ENCODE data around the gene THAP3.

THAP3 gene

DNA sequence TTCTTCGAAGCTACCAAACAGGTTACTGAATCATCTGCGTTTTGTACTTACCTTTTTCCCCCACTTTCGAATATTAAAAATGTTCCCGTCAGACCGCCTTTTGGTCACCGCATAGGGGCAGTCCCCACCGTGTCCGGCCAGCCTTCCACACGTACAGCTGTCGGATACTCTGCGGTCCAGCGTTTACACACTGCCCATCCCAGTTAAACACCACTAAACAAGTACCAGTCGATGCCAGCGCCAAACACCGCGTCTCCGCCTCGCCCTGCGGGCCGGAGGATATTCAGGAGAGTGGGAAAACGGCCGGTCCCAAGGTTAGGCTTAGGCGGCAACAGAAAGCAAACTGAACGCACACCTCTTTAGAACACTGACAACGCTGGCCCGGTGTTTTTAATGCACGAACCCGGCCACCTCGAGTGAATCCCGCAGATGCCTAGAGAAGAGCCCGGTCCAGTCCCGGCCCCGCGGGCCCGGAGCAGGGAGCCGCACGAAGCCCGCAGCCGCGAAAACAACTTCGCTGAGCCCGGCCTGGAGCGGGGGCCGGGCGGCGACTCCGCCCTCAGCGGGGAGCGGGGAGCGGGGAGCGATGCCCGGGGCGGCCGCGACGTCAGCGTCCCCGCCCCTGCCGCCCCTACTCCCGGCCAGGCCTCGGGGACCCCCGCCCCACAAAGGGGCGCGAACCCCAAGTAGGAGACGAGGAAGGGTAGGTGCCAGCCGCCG lies 11.9 kb upstream of the THAP3 start:
- no peak for DNase-seq (ENCODE audit: low read depth)

DNA sequence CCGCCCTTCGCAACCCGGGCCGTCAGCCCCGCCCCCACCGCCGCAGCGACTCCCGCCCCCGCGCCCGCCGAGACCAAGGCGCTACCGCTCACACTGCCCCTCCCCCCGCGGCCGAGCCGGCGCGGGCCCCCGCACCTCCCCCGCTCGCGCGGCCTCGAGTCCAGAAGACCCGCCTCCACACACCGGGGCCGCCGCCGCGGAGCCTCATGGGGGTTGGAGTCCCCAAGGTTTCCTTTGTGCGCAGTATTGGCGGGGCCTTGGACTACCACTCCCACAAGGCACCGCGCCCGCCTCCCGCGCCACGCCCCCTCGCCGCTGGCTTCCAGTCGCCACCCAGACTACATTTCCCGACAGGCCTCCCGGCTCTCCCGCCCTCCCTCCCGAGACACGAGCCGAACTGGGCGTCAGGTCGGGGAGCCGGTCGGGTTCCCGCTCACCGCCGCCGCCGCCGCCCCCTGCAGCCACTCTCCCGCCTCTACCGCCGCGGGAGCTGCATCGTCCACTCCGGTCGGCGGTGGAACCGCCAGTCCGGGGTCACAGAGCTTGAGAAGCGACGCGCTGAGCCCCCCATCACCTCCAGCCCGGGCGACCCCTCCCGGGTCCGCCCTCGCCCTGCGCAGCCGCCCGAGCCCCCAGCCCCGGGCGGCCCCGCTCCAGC lies 11.2 kb upstream of the THAP3 start, which contains the start of gene PHF13:
Gene PHF13 (plus strand): TSS at position 371 of the 658 bp plus-strand sequence. CDS start 336 bp downstream, outside the sequence.
- DNase-seq (ENCODE audit: low read depth), result peak; percentile 98

DNA sequence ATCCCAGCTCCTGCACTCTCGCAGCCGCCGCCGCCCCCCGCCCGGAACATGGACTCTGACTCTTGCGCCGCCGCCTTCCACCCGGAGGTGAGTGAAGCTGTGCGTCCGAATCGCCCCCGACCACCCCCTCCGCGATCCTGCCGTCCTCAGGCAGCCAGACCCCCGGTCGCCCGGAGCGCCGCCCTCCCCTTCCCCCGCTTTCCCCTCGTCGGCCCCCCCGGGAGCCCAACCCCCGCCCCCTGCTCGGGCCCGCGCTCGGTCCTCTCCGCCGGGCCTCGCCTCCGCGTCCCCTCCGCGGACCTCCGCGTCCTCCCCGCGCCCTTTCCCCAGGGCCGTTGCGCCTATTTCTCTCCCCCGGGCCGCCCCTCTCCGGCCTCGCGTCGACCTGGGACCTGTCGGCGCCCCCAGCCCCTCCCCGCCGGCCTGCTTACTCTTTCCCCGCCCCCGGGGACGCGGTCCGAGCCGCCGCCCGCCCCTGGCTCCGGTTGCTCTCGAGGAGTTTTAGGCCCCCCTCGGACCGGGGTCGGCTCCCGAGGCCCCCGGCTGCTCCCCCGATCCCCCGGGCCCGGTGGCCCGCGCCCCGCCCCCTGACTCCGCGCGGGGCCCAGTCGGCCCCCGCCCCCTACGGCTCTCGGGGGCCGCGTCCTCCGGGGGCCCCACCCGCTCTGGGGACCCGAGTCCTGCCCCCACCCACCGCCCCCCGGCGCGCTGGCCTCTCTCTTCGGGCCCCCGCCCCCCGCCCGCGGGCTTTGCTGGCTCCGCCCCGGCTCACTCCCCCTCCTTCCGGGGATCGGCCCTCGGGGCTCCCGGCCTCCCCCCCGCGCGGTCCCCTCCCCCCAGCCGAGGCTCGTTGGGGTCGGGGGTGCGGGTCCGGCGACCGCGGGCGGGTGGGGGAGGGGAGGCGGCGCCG lies 10.4 kb upstream of the THAP3 start:
- no peak for DNase-seq (ENCODE audit: low read depth)

DNA sequence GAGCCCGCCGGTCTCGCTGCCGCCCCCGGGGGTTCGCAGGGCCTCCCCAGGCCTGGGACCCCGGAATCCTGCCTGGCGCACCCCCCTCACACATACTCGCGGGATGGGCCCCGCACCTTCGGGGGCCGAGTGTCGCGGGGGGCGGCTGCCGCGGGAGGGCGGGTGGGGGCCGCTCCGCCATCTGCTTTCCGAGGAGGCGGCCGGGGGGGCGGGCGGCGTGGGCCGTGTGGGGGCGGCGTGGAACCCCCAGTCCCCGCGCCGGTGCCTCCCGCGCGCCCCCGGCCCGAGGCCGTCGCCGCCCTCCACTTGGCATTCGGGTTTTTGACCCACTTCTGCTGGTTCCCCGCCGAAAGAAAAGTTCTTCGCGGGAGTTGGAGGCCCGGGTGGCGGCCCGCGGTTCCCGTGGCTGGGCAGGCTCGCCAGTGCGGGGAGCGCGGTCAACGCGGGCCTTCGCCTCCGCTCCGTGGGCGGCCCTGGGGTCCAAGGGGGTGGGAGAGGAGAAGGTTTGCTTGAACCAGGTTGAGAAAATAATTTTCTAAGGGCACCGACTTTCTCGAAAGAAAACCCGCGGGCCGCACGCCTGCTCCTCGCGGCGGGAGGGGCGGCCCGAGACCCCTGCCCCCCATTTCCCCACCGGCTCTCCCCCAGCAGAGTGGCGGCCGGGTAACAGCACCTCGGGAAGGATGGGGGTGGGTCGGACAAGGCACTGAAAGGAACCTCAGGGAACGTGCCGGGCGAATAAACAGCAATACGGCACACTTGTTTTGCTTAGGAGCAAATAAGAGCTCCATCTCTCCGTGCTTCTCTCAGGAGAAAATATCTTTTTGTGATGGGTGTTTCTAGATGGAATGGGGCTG lies 9.5 kb upstream of the THAP3 start:
- no peak for DNase-seq (ENCODE audit: low read depth)

DNA sequence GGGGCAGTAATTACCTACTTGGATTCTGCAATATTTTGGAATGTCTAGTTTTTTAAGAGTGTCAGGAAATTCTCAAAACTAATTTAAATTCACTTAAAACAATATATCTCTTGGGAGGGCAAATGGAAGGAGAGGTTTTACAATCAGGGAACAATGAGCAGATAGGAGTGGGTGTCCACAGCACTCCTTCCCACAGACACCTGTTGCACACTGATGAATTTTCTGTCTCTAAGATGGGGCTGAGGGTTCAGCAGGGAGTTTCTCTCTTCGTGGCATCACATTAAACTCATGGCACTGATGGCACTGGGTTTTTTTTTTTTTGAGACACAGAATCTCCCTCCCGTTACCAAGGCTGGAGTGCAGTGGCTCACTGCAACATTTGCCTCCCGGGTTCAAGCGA lies 5.6 kb upstream of the THAP3 start:
- no peak for DNase-seq (ENCODE audit: low read depth)

DNA sequence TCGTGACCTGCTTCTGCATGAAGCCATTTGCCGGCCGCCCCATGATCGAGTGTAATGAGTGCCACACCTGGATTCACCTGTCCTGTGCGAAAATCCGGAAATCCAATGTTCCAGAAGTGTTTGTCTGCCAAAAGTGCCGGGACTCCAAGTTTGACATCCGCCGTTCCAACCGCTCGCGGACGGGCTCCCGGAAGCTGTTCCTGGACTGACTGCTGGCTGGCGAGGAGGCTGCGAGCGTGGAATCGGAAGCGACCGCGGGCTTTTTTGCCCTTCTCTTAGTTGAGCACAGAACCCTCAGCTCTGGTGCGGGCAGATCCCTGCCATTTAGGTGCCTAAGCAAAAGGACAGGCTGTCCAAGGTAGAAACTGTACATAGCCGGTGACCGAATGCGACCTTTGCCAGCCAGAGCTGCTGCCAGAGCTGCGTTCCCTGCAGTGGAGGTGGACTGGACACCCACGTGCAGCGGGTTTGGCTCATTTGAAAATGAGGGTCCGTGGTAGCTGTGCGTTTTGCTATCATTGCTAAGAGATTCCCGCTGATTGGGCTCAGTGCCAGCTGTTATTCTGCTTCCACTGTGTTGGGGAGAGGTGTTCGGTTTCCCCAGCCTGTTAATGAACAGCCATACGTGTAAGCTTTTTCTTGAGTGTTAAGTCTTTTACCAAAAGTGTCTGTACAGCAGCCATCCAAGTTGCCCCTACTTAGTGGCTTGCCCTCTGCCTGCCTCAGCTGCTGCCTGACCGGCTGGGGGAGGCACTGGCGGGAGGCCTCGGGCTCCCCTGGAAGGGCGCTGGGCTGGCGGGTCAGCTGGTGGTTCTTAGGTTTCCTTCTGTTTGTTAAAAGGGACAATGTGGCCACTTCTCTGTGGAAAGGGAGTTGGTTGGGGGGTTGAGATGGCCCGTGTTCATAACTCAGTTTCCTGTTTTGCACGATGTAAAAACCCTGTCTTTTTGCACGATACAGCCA lies 3.0 kb upstream of the THAP3 start:
- DNase-seq (ENCODE audit: low read depth), result no peak

DNA sequence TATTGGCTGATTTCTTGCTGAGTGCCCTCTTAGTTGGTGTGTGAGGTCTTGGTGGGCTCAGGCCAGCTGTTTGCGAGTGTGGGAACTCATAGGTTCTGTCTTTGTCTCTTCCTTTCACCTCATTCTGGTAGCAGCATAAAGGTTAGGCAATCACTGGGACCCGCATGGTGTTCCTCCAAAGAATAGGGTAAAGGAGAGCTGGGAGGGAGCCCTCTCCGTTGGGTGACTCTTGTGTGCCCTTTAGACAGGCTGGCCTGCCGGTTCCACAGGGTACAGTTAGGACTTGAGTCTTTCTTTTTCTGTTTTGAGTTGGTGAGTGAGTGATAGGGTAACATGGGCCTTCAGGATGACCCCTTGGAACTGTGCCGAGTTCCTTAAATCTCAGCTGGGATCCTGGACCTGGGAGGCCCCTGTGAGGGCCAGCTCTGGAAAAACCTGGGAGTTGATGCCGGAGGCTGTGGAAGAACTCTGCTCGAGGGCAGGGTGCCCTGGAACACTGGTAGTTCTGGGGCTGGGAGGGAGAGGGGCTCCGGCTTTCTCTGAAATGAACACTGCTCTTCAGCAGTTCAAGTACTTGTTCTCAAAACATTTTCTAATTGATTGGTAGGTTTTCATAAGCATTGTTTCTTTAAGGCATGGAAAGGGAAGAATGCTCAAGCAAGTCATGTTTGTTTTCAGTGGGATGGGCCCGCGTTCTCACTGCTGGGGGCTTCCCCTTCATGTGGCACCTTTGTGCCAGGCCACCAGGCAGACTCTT lies 2.1 kb upstream of the THAP3 start:
- DNase-seq (ENCODE audit: low read depth), result no peak

DNA sequence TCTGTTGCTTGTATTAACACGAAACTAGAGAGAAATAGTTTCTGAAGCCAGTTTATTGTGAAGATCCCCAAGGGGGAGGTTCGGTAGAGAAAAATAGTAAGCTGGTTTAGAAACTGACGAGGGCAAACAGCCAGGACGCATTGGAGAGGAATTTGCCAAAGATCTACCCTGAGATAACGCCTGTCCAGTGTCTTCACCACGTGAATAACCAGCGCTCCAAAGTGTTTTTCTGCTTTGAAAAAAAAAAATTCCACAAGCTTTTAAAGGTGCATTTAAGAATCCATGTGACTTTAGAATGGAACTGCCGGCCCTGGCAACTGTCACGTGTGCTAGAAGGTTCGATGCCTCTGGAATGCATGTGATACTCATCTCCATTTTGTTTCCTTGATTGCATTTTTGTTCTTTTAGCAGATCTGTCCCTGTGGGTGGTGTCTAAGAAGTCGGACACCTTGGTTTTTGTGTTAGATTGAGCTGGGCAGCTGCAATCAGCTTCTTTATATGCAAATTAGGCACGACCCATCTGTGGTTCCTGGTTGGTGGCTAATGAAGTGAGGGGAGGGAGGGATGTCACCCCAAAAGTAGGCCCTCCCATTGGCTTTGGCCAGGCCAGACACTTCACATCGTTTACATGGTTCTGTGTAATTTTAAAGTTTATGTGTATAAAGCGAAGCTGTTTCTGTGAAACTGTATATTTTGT lies 1.3 kb upstream of the THAP3 start:
- no peak for DNase-seq (ENCODE audit: low read depth)

DNA sequence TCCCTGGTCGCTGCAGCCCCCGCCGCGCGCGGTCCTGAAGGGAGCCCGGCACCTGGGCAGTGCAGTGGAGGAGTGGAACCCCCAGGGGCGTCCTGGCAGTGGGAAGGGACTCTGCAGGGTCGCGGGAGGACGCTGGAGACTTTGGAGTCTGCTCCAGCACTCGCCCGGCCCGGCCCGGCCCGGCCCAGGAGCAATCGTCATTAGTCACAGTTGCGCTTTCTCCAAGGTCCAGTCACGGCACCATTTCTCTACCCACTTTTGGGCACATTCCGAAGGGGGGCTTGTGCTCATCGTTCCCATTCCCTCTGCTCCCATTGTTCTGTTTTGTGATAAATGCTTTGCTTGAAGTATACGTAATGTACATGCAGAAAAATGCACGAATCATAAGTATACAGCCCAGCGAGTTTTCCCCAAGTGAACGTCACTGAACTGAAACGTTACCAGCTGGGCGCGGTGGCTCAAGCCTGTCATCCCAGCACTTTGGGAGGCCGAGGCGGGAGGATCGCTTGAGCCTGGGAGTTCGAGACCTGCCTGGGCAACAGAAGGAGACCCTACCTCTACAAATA lies 999 bp downstream of the THAP3 start:
- no peak for DNase-seq (ENCODE audit: low read depth)

DNA sequence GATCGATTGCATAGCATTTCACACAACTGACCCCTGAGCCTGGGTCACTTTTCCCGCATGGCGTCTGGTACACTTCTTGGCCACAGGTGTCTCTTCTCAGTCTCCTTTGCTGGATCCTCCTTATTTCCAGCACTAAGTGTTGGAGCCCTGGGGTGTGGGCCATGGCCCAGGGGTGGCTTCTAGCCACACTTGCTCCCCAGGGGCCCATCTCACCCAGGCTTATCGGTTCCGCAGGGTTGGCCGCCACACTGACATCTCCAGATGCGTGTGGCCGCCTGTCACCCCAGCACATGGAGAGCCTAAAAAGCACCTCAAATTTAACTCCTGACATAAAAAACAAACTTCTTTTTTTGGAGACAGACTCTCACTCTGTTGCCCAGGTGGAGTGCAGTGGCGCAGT lies 2.4 kb downstream of the THAP3 start:
- no peak for DNase-seq (ENCODE audit: low read depth)

DNA sequence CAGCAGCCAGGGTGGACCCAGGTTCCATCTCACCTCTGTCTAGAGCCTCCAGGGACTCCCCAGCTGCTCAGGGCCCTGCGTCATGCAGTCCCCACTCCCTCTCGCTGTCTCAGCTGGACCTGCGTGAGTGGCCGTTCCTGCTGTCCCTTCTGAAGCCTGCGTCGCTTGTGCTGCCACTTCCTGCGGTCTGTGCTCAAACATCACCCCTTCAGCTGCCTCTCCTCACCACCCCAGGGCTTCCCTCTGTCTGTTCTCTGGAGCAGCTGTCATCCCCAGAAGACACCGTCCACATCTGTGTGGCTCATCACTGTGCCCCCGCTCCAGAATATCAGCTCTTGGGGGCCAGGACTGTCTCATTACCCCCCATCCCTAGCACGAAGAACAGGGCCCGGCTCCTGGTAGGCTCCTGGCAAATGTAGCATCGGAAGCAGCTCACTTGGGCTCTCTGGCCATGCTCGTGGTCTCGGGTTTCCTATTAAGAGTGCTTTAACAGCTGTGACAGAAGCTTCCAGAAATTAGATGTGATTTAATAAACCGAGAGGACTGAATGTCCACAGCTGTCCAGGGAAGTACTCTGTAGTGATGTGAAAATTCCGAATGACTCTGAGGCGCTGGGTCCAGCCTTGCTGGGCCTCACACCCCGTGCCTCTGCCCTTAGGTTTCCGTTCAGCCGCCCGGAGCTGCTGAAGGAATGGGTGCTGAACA lies 3.3 kb downstream of the THAP3 start:
- no peak for DNase-seq (ENCODE audit: low read depth)

DNA sequence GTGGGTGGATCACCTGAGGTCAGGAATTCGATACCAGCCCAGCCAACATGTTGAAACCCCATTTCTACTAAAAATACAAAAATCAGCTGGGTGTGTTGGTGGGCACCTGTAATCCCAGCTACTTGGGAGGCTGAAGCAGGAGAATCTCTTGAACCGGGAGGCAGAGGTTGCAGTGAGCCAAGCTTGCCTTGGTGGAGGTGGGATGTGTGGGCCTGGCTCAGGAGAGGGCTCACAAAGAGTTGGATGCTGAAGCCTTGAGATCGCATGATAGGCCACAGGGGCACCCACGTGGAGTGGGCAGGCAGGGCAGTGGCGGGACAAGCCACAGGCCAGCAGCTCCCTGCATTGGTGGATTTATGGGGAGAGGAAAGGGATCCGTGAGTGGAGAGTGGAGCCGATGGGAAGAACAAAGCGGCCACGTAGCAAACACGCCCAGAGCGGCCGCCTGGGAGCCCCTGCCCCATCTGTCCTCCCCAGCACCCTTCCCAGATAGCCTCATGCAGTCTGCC lies 4.4 kb downstream of the THAP3 start:
- no peak for DNase-seq (ENCODE audit: low read depth)

DNA sequence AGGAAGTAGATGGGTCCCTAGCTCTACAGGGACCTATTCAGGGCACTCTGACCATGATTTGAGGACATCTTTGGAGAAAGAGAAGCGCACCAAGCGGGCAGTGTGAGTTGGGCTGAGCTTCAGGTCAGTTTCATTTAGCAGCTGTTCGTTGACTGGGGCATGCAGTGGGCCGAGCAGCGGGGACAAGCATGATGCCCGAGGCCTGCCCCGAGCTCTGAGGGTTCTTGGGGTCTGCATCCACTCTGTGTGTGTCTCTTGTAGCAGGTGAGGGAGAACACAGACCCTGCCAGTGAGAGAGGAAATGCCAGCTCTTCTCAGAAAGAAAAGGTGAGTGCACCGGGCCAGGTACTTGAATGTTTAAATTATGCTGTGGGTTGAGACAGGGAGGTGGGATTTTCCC lies 5.4 kb downstream of the THAP3 start:
- no peak for DNase-seq (ENCODE audit: low read depth)

DNA sequence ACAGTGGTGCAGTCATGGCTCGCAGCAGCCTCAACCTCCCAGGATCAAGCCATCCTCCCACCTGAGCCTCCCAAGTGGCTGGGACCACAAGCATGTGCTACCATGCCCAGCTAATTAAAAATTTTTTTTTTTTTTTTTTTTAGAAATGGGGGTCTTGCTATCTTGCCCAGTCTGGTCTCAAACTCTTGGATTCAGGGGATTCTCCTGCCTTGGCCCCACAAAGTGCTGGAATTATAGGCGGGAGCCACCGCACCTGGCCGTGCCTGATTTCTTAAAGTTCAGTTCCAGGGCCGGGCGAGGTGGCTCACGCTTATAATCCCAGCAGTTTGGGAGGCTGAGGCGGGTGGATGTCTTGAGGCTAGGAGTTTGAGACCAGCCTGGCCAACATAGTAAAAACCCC lies 6.4 kb downstream of the THAP3 start:
- DNase-seq (ENCODE audit: low read depth), result no peak

DNA sequence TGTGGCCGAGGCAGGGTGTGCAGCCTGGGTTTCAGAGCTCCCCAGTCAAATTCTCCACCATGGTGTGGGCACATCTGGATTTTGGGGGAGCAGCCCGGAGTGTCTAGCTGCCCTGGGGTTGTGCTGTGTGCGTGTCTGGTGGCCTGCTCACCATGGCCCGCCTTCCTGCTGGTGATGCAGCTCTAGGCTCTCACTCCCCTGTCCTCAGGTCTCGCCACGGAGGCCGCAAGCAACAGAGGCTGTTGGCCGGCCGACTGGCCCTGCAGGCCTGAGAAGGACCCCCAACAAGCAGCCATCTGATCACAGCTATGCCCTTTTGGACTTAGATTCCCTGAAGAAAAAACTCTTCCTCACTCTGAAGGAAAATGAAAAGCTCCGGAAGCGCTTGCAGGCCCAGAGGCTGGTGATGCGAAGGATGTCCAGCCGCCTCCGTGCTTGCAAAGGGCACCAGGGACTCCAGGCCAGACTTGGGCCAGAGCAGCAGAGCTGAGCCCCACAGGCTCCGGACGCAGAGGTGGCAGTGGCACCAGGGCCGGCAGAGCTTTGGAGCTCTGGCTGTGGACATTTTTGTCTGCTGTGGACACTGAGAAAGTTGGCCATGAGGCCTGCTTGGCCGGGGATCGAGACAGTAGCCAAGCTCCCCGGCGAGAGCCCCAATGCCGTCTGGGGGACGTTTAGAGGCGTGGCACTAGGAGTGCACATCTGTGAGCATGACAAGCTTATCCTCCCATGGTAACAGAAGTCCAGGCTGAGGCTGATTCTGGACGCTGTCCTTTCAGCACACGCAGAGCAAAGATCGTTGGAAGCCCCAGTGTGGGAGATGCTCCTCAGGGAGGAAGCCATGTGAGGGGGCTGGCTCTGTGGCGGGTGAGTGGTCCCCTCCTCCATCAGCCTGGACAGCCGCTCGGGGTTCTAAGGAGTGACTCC lies 8.2 kb downstream of the THAP3 start:
- no peak for DNase-seq (ENCODE audit: low read depth)

DNA sequence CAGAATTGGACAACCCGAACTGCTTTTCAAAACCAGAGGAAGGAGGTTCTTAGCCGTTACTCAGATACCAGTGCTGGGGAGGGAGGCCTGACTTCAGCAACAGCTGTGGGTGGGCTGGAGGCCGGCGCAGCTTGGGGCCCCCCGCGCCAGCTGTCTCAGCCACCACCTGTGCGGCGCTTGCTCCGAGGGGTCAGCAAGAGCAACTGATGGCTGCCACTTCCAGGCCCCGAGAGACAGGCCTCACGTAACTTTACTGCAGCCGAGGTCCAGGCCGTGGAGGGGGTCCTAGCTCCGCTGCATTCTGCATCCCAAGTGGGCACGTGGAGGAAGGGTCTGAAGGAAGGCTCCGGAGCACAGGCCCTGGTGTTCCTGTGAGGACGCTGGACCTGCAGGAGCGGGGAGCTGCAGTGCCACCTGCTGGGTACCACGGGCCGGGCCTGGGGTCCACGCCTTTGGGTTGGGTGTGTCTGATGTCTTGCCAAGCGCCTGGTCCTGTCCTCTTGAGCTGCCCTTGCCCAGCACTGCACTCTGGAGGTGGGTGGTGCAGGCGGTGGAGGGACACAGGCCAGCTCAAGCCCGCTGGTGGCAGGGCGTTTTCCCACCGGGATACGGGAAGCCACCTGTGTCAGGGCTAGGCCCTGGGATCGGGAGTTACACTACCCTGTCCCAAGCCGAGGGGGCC lies 9.8 kb downstream of the THAP3 start:
- peak; percentile 15 for DNase-seq (ENCODE audit: low read depth)
